ENCODE results near the gene PJA1. TPM values are rescaled to one million over a fixed set of nuclear protein-coding genes. Genes with fewer than 3 reads are reported as not detected.
A peak's percentile ranks its signal among the peaks of the same experiment; 100 is the strongest.

Gene PJA1
- polyA plus RNA-seq, 1 of the 3 experiments (the other 2 are of a cell fraction): 16.5 TPM

GRCh38 chrX:69195192-69195591 is 29.9 kb upstream of the PJA1 start:
- Histone ChIP-seq H3K27me3 (ENCODE audit: insufficient read depth) (no peaks in the 10 kb centered on the region; the same call in 1 of the 2 replicates), H3K9me3 (no peaks in the 10 kb centered on the region), H2AFZ (ENCODE audit: low read depth) (no peak overlapping the region), H3K27ac (ENCODE audit: low read depth in 2 of 2, low read length in 1 of 2) (no peak overlapping the region; a peak in 1 of 4 replicates), H3K4me3 (ENCODE audit: low read depth in 2 of 2, low read length in 1 of 2) (no peak overlapping the region), H3K36me3 (replicated peaks in 1 of 2; ENCODE audit: control insufficient read depth in 1 of 2, insufficient read depth in 2 of 2, low read length in 1 of 2) (no peaks in the 10 kb centered on the region), H4K20me1 (ENCODE audit: insufficient read depth) (no peaks in the 10 kb centered on the region), H3K4me1 (ENCODE audit: control insufficient read depth in 1 of 2, insufficient read depth in 2 of 2, low read depth in 1 of 2, low read length in 1 of 2) (peaks cover 0 to 21% of the 10 kb centered on the region in 2 experiments; a peak in 1 of 4 replicates), H3K9ac (no peak overlapping the region), H3K4me2 (no peak overlapping the region), H3F3A (replicated peaks; ENCODE audit: insufficient read depth) (no peaks in the 10 kb centered on the region), H3K9me2 (no peaks in the 10 kb centered on the region), H3K79me2 (ENCODE audit: insufficient read depth) (no peaks in the 10 kb centered on the region)
- TF ChIP-seq FOXM1 (IDR thresholded peaks at IDR 0.05; ENCODE audit: low read depth) (no peak), SIN3A (IDR thresholded peaks at IDR 0.05; ENCODE audit: borderline replicate concordance, low read depth, low read length) (no peak), FOSL2 (IDR thresholded peaks at IDR 0.05; ENCODE audit: borderline replicate concordance, low read depth) (no peak), RAD21 (IDR thresholded peaks at IDR 0.05; ENCODE audit: low read length) (no peak), NRF1 (IDR thresholded peaks at IDR 0.05; ENCODE audit: low read depth, low read length) (no peak), YY1 (IDR thresholded peaks at IDR 0.05; ENCODE audit: low read depth) (no peak), MEF2A (IDR thresholded peaks at IDR 0.05; ENCODE audit: borderline replicate concordance, low read depth) (no peak), RXRA (IDR thresholded peaks at IDR 0.05; ENCODE audit: borderline replicate concordance, low read depth) (no peak), REST (IDR thresholded peaks at IDR 0.05; ENCODE audit: low read depth, low read length) (no peak), RFX5 (IDR thresholded peaks at IDR 0.05; ENCODE audit: low read length) (no peak), POLR2AphosphoS5 (IDR thresholded peaks at IDR 0.05; ENCODE audit: low read depth, low read length) (no peak), JUND (IDR thresholded peaks at IDR 0.05) (no peak), SMC3 (IDR thresholded peaks at IDR 0.05; ENCODE audit: low read depth, low read length) (no peak), CTCF (IDR thresholded peaks at IDR 0.05) (no peak), USF1 (IDR thresholded peaks at IDR 0.05; ENCODE audit: borderline replicate concordance, low read depth) (no peak), GABPA (IDR thresholded peaks at IDR 0.05; ENCODE audit: low read depth) (no peak), TAF1 (IDR thresholded peaks at IDR 0.05; ENCODE audit: borderline replicate concordance, low read depth, low read length) (no peak), FOXJ3 (CRISPR knock-in tag; IDR thresholded peaks at IDR 0.05) (no peak)
- ChIA-PET CTCF (interaction anchor here (0.6 to 1.0 kb wide), 2 partner anchors 27 to 169 kb away, joined by 3 read pairs; no protein-coding TSS in a partner anchor), POLR2A (no interaction called here)
- 38% methylated on average over 3 of the region's 10 CpGs for WGBS (ENCODE audit: low lambda C conversion rate)
- DNase-seq: peak; percentile 46
